Kidney epithelial cell (primary cell): ENCODE measurements around the gene CPNE4. TPM values are rescaled to one million over a fixed set of nuclear protein-coding genes. Genes with fewer than 3 reads are reported as not detected.

ENCODE experiments used
- DNase-seq: peaks from one replicate; pipeline ENCODE4 v3.0.0-alpha.2; 2010; ENCODE audit warnings: low read depth
- H3K27me3 ChIP-seq: 2 replicates; pipeline ENCODE4 v1.6.0; 2011; ENCODE audit warnings: low read length; ENCODE audit not compliant: control insufficient read depth, insufficient read depth
- H3K36me3 ChIP-seq: 2 replicates; pipeline ENCODE4 v1.5.1; 2011; ENCODE audit warnings: low read length; ENCODE audit not compliant: control insufficient read depth, insufficient read depth
- H3K4me3 ChIP-seq: 2 replicates; pipeline ENCODE4 v1.5.1; 2011; ENCODE audit warnings: low read depth, mild to moderate bottlenecking, control low read depth, low read length
- CTCF ChIP-seq: IDR thresholded peaks from 2 replicates; pipeline ENCODE4 v1.5.1; 2011; ENCODE audit warnings: mild to moderate bottlenecking, moderate library complexity, low read length, control low read depth, inconsistent platforms; ENCODE audit not compliant: insufficient read depth, poor library complexity, severe bottlenecking
- total RNA-seq: library from RNA; depleted of rRNA; stranded (reverse); fragments of >200 nt; gene quantifications from 2 replicates; pipeline ENCODE4 v1.2.3, GENCODE V29; 2015

Gene CPNE4
- total RNA-seq, 1 donor from 2014 or later: 3.7 TPM

GRCh38 chr3:131655070-131655690 lies 379.6 kb downstream of the CPNE4 start:
- H3K4me3 ChIP-seq: no peak overlapping the region
- TF ChIP-seq CTCF: no peak
- H3K27me3 ChIP-seq: no peaks in the 10 kb centered on the region
- DNase-seq: no peak
- H3K36me3 ChIP-seq: no peaks in the 10 kb centered on the region

GRCh38 chr3:131645638-131646037 lies 389.2 kb downstream of the CPNE4 start:
- Histone ChIP-seq H3K4me3 (no peak overlapping the region), H3K36me3 (no peaks in the 10 kb centered on the region), H3K27me3 (no peaks in the 10 kb centered on the region)
- DNase-seq: no peak
- TF ChIP-seq CTCF: no peak

- TF ChIP-seq CTCF: no peak
- no peak for DNase-seq
- Histone ChIP-seq H3K4me3 (no peak overlapping the region), H3K36me3 (no peaks in the 10 kb centered on the region), H3K27me3 (no peaks in the 10 kb centered on the region)
These were observed 398.5 kb downstream of the CPNE4 start for GRCh38 chr3:131636266-131636775.

GRCh38 chr3:131630807-131631206 lies 404.0 kb downstream of the CPNE4 start:
- no peak for TF ChIP-seq CTCF
- Histone ChIP-seq H3K36me3 (no peaks in the 10 kb centered on the region), H3K4me3 (no peak overlapping the region), H3K27me3 (no peaks in the 10 kb centered on the region)
- DNase-seq: no peak

GRCh38 chr3:131630097-131630496 lies 404.7 kb downstream of the CPNE4 start:
- DNase-seq: no peak
- Histone ChIP-seq H3K27me3 (no peaks in the 10 kb centered on the region), H3K36me3 (no peaks in the 10 kb centered on the region), H3K4me3 (no peak overlapping the region)
- TF ChIP-seq CTCF: no peak

- no peak for TF ChIP-seq CTCF
- DNase-seq: no peak
- Histone ChIP-seq H3K4me3 (no peak overlapping the region), H3K36me3 (no peaks in the 10 kb centered on the region), H3K27me3 (no peaks in the 10 kb centered on the region)
These were observed 411.4 kb downstream of the CPNE4 start for GRCh38 chr3:131623431-131623830.
